Right kidney (tissue), 1 donor: Measurements from ENCODE around the gene FBXO17.
A peak's percentile ranks its signal among the peaks of the same experiment; 100 is the strongest.

ENCODE experiments used
- DNase-seq: peaks from one replicate; pipeline ENCODE4 v3.0.0-alpha.2; 2016

The FBXO17 gene

GRCh38 chr19:38917921-38918491 lies 57.5 kb downstream of the FBXO17 start:
- no peak for DNase-seq

- DNase-seq: no peak
These were observed 58.0 kb downstream of the FBXO17 start for GRCh38 chr19:38917516-38917915.

DNA sequence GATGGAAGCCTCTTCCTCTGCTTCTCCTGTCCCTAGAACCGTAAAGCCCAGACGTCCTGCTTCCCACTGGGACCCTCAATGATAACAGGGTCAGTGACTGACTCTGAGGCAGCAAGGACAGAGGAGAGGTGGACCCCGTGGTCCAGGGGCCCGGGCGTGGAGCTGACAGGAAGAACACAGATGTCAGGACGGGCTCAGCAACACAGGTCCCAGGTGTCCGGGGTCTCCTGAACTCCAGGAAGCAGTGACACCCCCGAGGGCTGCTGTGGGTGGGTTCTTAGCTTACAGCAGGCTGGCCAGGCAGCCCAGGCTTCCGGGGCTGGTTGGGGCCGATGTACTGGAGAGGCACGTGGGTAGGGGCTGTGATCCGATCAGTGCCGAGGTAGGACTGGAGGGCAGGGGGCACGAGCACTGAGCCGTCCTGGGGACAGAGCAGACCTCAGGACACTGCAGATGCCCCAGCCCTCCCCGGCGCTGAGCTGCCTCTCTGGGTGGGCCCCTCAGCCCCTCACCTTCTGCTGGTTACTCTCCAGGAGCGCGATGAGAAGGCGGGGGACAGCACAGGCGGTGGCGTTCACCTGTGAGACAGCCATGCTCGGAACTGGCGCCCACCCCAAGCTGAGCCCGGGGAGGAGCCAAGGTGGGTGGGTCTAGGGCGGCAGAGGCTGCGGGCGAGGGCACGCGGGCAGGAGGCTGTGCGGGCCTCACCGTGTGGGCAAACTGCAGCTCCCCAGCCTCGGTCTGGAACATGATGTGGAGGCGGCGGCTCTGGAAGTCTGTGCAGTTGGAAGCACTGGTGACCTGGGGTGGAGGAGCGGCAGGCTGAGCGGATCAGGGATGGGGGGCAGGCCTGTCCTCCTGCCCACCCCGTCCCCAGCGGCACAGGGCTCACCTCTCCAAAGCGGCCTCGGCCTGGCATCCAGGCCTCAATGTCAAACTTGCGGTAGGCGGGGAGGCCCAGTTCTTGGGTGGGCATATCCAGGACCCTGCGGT lies 59.9 kb downstream of the FBXO17 start:
- no peak for DNase-seq

DNA sequence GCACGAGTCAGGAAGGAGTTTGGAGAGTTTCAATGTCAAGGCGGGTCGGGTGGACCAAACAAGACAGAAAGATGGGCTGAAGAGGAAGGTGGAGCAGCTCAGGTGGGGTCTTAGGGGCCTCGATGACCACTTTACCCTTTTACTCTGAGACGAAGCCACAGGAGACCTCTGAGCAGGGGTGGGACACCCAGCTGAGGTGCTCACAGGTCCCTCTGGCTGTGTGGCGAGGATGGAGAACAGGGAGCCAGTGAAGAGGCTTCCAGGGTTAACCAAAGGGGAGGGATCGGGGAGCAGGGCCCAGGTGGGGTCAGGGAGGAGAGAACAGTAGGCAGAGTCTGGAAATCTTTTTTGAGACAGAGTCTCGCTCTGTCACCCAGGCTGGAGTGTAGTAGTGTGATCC lies 61.6 kb downstream of the FBXO17 start:
- DNase-seq: no peak

GRCh38 chr19:38912600-38913514 lies 62.7 kb downstream of the FBXO17 start:
- DNase-seq: no peak

GRCh38 chr19:38911388-38912001 lies 64.0 kb downstream of the FBXO17 start:
- DNase-seq: no peak

GRCh38 chr19:38910488-38910887 lies 65.1 kb downstream of the FBXO17 start:
- no peak for DNase-seq

DNA sequence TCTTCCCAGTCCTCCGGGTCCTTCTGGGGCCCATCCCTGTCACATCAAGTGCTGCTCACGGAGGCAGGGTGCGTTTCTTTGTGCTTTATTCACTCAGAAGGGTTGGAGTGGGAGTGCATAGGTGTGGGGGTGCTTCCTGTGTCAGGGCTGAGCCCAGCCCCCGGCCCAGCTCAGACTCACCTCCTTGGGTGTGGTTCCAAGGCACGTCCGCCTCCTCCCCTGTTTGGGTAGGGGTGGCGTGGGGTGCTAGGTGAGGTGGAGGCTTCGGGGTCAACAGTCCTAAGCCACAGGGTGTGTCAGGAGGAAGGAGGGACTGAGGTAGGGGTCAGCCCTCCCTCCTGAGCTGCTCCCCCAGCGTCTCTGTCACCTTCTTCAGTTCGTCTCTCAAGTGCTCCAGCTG lies 66.6 kb downstream of the FBXO17 start:
- no peak for DNase-seq

DNA sequence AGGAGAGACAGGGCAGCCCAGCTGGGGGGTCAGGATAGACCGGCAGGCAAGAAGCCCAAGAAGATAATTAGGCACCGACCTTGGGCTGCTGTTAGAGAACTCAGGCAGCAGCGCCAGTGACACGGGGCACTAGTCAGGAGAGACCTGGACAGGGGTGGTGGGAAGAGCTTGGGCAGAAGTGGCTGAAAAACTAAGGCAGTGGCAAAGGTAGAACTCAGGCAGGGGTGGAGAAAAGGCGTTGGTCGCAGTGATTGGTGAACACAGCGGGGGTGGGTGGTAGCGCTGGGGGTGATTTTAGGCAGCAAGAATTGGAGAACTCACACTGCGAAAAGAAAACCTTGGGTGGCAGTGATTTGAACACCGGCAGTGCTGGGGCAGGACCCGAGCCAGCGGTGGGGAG lies 67.9 kb downstream of the FBXO17 start:
- no peak for DNase-seq

DNA sequence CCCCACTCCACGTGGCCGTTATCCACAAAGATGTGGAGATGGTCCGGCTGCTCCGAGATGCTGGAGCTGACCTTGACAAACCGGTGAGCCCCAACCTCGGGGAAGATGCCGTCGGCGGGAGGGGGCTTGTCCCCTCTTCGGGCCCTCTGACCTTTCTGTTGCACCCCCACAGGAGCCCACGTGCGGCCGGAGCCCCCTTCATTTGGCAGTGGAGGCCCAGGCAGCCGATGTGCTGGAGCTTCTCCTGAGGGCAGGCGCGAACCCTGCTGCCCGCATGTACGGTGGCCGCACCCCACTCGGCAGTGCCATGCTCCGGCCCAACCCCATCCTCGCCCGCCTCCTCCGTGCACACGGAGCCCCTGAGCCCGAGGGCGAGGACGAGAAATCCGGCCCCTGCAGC lies 68.3 kb downstream of the FBXO17 start:
- no peak for DNase-seq

DNA sequence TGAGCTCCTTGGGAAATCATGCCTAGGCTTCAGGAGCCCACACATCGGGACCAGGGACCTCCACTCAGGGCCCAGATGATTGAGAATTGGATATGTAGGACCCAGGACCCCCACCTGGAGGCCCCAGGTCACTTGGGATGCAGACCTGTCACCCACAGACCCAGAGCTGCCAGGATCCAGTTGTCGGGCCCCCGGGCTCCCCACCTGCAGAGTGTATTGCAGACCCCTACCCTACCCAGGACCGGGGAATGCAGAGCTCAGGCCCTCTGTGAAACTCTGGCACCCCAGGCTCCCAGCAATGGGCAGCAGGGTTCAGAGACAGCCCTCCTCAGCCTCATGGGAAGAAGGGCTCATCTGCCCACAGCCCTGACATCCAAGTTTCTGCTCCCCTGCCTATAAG lies 69.9 kb downstream of the FBXO17 start:
- DNase-seq: no peak

DNA sequence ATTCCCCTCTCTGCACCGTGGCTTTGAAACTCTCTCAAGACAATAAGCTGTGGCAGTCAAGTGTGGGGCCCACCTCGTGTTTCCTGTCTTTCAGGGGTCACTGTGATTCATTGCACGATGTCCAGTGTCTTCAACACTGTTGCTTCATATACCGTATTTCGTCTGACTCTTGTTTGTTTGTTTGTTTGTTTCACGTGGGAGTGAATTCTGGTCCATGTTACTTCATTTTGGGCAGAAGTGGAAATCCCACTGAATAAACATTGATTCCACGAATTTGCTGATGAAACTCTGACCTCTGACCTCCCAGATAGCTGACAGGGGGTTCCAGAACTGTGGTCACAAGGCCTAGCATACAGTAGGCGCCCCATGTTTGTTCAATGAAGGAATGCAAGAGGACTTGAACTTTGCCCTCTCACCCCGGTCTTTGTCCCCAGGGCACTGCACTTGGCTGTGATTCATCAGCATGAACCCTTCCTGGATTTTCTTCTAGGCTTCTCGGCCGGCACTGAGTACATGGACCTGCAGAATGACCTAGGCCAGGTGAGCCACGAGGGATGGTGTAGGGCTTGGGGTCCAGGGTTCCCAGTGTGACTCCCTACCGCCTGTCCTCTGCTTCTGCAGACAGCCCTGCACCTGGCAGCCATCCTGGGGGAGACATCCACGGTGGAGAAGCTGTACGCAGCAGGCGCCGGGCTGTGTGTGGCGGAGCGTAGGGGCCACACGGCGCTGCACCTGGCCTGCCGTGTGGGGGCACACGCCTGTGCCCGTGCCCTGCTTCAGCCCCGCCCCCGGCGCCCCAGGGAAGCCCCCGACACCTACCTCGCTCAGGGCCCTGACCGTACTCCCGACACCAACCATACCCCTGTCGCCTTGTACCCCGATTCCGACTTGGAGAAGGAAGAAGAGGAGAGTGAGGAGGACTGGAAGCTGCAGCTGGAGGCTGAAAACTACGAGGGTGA lies 70.7 kb downstream of the FBXO17 start:
- no peak for DNase-seq

DNA sequence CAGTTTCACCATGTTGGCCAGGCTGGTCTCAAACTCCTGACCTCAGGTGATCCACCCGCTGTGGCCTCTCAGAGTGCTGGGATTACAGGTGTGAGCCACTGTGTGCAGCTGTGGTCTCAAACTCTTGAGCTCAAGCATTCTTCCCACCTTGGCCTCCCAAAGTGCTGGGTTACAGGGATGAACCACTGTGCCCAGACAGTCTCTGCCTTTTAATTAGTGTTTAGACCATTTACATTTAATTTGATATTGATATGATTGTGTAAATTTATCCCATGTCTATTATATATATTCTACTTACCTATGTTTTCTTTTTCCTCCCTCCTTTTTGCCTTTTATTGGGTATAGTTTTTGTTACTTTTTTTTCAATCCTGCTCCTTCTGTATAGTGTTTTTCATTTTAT lies 73.9 kb downstream of the FBXO17 start:
- DNase-seq: no peak

DNA sequence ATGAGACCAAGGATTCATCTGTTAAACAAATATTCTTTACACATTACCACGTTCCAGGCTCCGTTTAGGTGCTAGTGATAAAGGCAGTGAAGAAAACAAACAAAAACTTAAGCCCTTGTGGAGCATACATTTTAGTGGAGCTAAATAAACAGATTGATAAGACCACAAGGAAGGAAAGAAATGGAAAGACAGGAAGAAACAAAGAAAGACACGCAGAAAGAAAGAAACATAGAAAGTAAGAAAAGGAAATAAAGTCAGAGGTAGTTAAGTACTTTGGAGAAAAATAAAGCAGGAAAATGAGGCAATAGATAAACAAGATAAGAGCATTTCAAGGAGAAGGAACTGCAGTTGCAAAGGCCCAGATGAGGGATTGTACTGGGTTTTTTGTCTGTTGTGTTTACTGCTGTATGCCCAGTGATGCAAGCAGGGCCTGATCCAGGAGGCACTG lies 74.8 kb downstream of the FBXO17 start:
- DNase-seq: no peak

DNA sequence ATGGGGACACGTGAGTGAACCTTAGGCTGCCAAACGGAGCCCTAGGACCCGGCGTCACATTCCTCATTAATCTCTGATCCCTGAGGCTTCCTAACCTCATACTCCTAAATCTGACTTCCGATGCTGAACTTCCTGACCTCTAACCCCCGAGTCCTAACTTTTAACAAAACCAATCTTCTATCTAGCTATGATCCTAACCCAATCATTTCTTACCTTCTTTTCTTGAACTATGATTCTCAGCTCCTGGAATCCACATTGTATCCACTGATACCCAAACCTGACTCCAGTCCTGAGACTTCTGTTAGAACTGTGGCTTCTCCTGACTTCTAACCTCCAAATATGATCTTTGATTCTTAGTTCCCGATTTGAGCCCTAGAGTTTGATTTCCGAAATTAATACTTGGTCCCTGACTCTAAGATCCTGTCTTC lies 75.3 kb downstream of the FBXO17 start:
- no peak for DNase-seq

DNA sequence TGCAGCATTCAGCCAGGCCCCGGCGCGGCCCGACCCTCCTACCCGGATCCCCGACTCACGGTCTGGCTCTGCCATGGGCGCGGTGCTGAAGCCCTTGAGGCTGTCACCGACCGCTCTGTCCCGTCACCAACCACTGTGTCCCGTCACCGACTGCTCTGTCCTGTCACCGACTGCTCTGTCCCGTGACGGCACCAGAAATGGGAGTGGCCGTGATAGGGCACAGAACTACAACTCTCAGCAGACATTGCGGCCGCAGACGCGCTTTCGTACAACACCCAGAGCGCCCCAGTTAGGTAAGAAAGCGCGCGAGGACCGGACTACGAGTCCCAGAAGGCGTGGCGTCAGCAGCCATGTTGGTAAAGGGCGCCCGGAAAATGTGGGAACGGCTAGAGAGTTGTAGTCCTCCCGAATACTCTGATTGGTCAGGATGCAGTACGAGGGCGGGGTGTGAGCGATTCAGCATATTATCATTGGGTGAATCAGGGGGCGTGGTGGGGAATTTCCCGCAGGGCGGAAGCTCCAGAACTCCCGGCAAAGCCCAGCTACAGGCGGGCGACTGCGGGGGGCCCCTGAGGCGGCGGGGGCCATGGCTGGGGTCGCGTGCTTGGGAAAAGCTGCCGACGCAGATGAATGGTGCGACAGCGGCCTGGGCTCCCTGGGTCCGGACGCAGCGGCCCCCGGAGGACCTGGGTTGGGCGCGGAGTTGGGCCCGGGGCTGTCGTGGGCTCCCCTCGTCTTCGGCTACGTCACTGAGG lies 75.9 kb downstream of the FBXO17 start, which contains the start of the genes NFKBIB and SIRT2:
NFKBIB (plus strand) TSS at position 523 of the 755 bp plus-strand sequence; CDS start at position 587, 64 bp downstream.
SIRT2 (minus strand) TSS at position 172 of the 755 bp plus-strand sequence; CDS start at position 75, 97 bp downstream.
- DNase-seq: peak; percentile 96

DNA sequence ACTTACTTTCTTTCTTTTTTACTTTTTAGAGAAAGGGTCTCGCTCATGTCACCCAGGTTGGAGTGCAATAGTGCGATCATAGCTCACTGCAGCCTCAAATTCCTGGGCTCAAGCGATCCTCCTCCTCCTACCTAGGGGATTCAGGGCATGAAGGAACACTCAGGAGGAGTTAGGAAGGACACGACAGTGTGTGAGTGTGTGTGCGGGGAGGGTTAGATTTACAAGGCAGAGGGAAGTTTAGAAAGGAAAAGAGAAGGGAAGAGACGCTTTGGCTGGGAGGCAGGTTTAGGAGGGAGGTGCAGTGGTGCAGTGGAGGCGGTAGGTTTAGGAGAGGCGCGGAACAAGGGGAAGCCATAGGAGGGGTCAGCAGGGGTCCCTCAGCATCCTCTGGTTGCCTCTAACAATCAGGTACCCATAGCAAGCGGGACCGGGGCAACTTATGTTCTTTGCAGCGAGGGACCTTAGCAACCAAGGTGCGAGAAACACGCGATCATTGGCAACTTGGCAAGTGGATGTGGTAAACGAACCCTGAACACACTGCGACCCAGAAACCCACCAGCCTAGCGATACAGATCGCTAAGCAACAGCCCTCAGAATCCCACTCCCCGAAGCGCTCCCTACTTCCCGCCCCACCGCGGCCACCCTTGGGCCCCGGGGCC lies 76.6 kb downstream of the FBXO17 start:
- DNase-seq: peak; percentile 36

- no peak for DNase-seq
These were observed 80.6 kb downstream of the FBXO17 start for GRCh38 chr19:38894968-38895367.

GRCh38 chr19:38893341-38893771 lies 82.2 kb downstream of the FBXO17 start:
- DNase-seq: no peak
